Vagina (tissue), 2 donors: Measurements from ENCODE around the gene ZNF878. TPM values are rescaled to one million over a fixed set of nuclear protein-coding genes. Genes with fewer than 3 reads are reported as not detected.
"Not testable (repeated sequence)": the region's sequence is repeated elsewhere in the genome, so short reads cannot be mapped to it uniquely, and the experiment has no call there.

Source experiments
- DNase-seq, 2 donors: peaks; one replicate each; pipeline ENCODE4 v3.0.0-alpha.2; 2017; ENCODE audit errors: extremely low spot score in 2 of 2
- H3K27ac ChIP-seq: fragments of 200-600 bp; sonication (generic); one replicate; pipeline ENCODE4 v1.5.1; 2019
- H3K27me3 ChIP-seq: fragments of 200-600 bp; sonication (generic); one replicate; pipeline ENCODE4 v1.5.1; 2019
- H3K36me3 ChIP-seq, 2 donors: fragments of 200-600 bp; sonication (generic); one replicate each; pipeline ENCODE4 v1.5.1; 2017 to 2019
- H3K4me1 ChIP-seq: fragments of 200-600 bp; sonication (generic); one replicate; pipeline ENCODE4 v1.5.1; 2019
- H3K4me3 ChIP-seq, 2 donors: fragments of 200-600 bp; sonication (generic); 1 replicate in 1 of 2; 2 replicates in 1 of 2; pipeline ENCODE4 v1.5.1; 2016 to 2019
- H3K9me3 ChIP-seq: fragments of 200-600 bp; sonication (generic); one replicate; pipeline ENCODE4 v1.5.1; 2019
- CTCF ChIP-seq, 3 experiments: fragments of 450-650 bp in 2 of 3; fragments of 200-600 bp in 1 of 3; sonication (generic) in 1 of 3; IDR thresholded peaks; one replicate each; pipeline ENCODE4 v1.5.1; 2017 to 2019; ENCODE audit warnings: antibody characterized with exemption in 3 of 3, mild to moderate bottlenecking in 2 of 3, moderate library complexity in 2 of 3
- POLR2A ChIP-seq, 2 donors: fragments of 450-650 bp; IDR thresholded peaks; one replicate each; pipeline ENCODE4 v1.6.1; 2017; ENCODE audit warnings: antibody characterized with exemption in 2 of 2, mild to moderate bottlenecking in 2 of 2, moderate library complexity in 2 of 2
- POLR2AphosphoS5 ChIP-seq, 2 donors: sonication (generic); formaldehyde crosslinking; IDR thresholded peaks; one replicate each; pipeline ENCODE4 v1.9.0; 2017; ENCODE audit warnings: antibody characterized with exemption in 2 of 2, mild to moderate bottlenecking in 2 of 2, low read depth in 1 of 2; ENCODE audit not compliant: insufficient read depth in 1 of 2
- intact Hi-C: fragments of 100-400 bp; cut with DNase I; formaldehyde crosslinking; loops from one replicate; pipeline ENCODE4 v1.15.1; 2023
- total RNA-seq: library from RNA; depleted of rRNA; stranded (reverse); fragments of >200 nt; gene quantifications from one replicate; pipeline ENCODE4 v1.2.3, GENCODE V29; 2016

Gene ZNF878
- total RNA-seq, 1 donor from 2014 or later: 0.49 TPM

GRCh38 chr19:12092065-12092867 is 39.5 kb upstream of the ZNF878 start:
- Histone ChIP-seq H3K9me3 (no peaks in the 10 kb centered on the region), H3K27me3 (no peaks in the 10 kb centered on the region), H3K36me3 (no peaks in the 10 kb centered on the region), H3K27ac (peak overlapping the region; percentile 79), H3K4me1 (peaks cover 12% of the 10 kb centered on the region), H3K4me3 (peak overlapping the region; percentile 51 to 73)
- DNase-seq: no peak
- TF ChIP-seq POLR2AphosphoS5 (IDR thresholded peaks at IDR 0.05; ENCODE audit: insufficient read depth in 1 of 2, low read depth in 1 of 2) (peak; percentile 43 to 56), CTCF (IDR thresholded peaks at IDR 0.05) (no peak), POLR2A (IDR thresholded peaks at IDR 0.05) (no peak)
- intact Hi-C loops: no loop called here

GRCh38 chr19:12090807-12091206 is 38.0 kb upstream of the ZNF878 start:
- intact Hi-C loops: no loop called here

GRCh38 chr19:12085074-12085818 is 32.5 kb upstream of the ZNF878 start:
- no peak for DNase-seq
- intact Hi-C loops: no loop called here
- H3K27ac ChIP-seq: no peak overlapping the region
- no peak overlapping the region for H3K4me3 ChIP-seq
- no peaks in the 10 kb centered on the region for H3K27me3 ChIP-seq
- H3K9me3 ChIP-seq: peaks cover 21% of the 10 kb centered on the region
- no peak for TF ChIP-seq POLR2AphosphoS5 (IDR thresholded peaks at IDR 0.05; ENCODE audit: insufficient read depth in 1 of 2, low read depth in 1 of 2)
- no peak for TF ChIP-seq CTCF (IDR thresholded peaks at IDR 0.05)
- TF ChIP-seq POLR2A (IDR thresholded peaks at IDR 0.05): no peak
- no peaks in the 10 kb centered on the region for H3K4me1 ChIP-seq
- H3K36me3 ChIP-seq: no peaks in the 10 kb centered on the region

More at GRCh38 chr19:12090807-12091206, 38.0 kb upstream of the ZNF878 start:
- TF ChIP-seq POLR2A (IDR thresholded peaks at IDR 0.05) (no peak), CTCF (IDR thresholded peaks at IDR 0.05) (peak in 1 of 3 experiments; percentile 23), POLR2AphosphoS5 (IDR thresholded peaks at IDR 0.05; ENCODE audit: insufficient read depth in 1 of 2, low read depth in 1 of 2) (peak in 1 of 2 donors; percentile 31)
- Histone ChIP-seq H3K36me3 (no peaks in the 10 kb centered on the region), H3K4me1 (peaks cover 12% of the 10 kb centered on the region), H3K27me3 (no peaks in the 10 kb centered on the region), H3K27ac (no peak overlapping the region), H3K4me3 (no peak overlapping the region), H3K9me3 (no peaks in the 10 kb centered on the region)
- DNase-seq: no peak

- DNase-seq, H3K4me3 ChIP-seq, H3K4me1 ChIP-seq, intact Hi-C loops, H3K27ac ChIP-seq, H3K27me3 ChIP-seq: not testable (repeated sequence)
- peaks cover 40% of the 10 kb centered on the region for H3K9me3 ChIP-seq
- peaks cover 0 to 17% of the 10 kb centered on the region in 2 donors for H3K36me3 ChIP-seq
Observed at GRCh38 chr19:12083336-12083735, 30.6 kb upstream of the ZNF878 start.

- H3K4me1 ChIP-seq: no peaks in the 10 kb centered on the region
- no peak overlapping the region for H3K27ac ChIP-seq
- intact Hi-C loops: no loop called here
- H3K4me3 ChIP-seq: no peak overlapping the region
- H3K36me3 ChIP-seq: peaks cover 11 to 77% of the 10 kb centered on the region in 2 donors
- TF ChIP-seq POLR2AphosphoS5 (IDR thresholded peaks at IDR 0.05; ENCODE audit: insufficient read depth in 1 of 2, low read depth in 1 of 2) (no peak), CTCF (IDR thresholded peaks at IDR 0.05) (no peak)
- DNase-seq: no peak
- peaks cover 94% of the 10 kb centered on the region for H3K9me3 ChIP-seq
- no peaks in the 10 kb centered on the region for H3K27me3 ChIP-seq
Observed at GRCh38 chr19:12077375-12077774, 24.6 kb upstream of the ZNF878 start.

GRCh38 chr19:12076331-12076730 is 23.6 kb upstream of the ZNF878 start:
- H3K4me1 ChIP-seq, intact Hi-C loops, DNase-seq, H3K27ac ChIP-seq, H3K27me3 ChIP-seq, H3K4me3 ChIP-seq: not testable (repeated sequence)
- Histone ChIP-seq H3K36me3 (peaks cover 11 to 82% of the 10 kb centered on the region in 2 donors), H3K9me3 (peaks cover 93% of the 10 kb centered on the region)
